Activated CD4-positive, alpha-beta T cell treated with anti-CD3 and anti-CD28 coated beads for 48 hours (primary cell): ENCODE data around the gene MED14.

Source experiments
- DNase-seq: peaks from one replicate; pipeline ENCODE4 v3.0.0-alpha.2; 2020

Gene MED14

GRCh38 chrX:40729598-40730584 is 5.5 kb downstream of the MED14 start:
- no peak for DNase-seq

- no peak for DNase-seq
Measured at GRCh38 chrX:40727581-40728252, 7.6 kb downstream of the MED14 start.

GRCh38 chrX:40727093-40727492 is 8.2 kb downstream of the MED14 start:
- DNase-seq: no peak

GRCh38 chrX:40722930-40723329 is 12.4 kb downstream of the MED14 start:
- no peak for DNase-seq

GRCh38 chrX:40721489-40722106 is 13.7 kb downstream of the MED14 start:
- DNase-seq: no peak

GRCh38 chrX:40720792-40721191 is 14.6 kb downstream of the MED14 start:
- no peak for DNase-seq

- DNase-seq: no peak
Measured at GRCh38 chrX:40720339-40720738, 15.0 kb downstream of the MED14 start.

GRCh38 chrX:40719731-40720130 is 15.6 kb downstream of the MED14 start:
- no peak for DNase-seq

- DNase-seq: no peak
Measured at GRCh38 chrX:40719218-40719617, 16.1 kb downstream of the MED14 start.

- no peak for DNase-seq
Measured at GRCh38 chrX:40709395-40709794, 25.9 kb downstream of the MED14 start.

- no peak for DNase-seq
Measured at GRCh38 chrX:40705658-40706312, 29.6 kb downstream of the MED14 start.

- no peak for DNase-seq
Measured at GRCh38 chrX:40700640-40701342, 34.6 kb downstream of the MED14 start.

- DNase-seq: no peak
Measured at GRCh38 chrX:40698851-40699250, 36.5 kb downstream of the MED14 start.

GRCh38 chrX:40694802-40695201 is 40.5 kb downstream of the MED14 start:
- no peak for DNase-seq

GRCh38 chrX:40688929-40689328 is 46.4 kb downstream of the MED14 start:
- no peak for DNase-seq

- DNase-seq: no peak
Measured at GRCh38 chrX:40687169-40687568, 48.2 kb downstream of the MED14 start.

GRCh38 chrX:40685362-40685918 is 49.9 kb downstream of the MED14 start:
- DNase-seq: no peak

- DNase-seq: no peak
Measured at GRCh38 chrX:40684092-40684491, 51.2 kb downstream of the MED14 start.

- DNase-seq: no peak
Measured at GRCh38 chrX:40683245-40683644, 52.1 kb downstream of the MED14 start.

- no peak for DNase-seq
Measured at GRCh38 chrX:40671126-40671525, 64.2 kb downstream of the MED14 start.

GRCh38 chrX:40663880-40664630 is 71.3 kb downstream of the MED14 start:
- DNase-seq: no peak
